ENCODE results near the gene MAX.

- TF ChIP-seq, protein P1, sequence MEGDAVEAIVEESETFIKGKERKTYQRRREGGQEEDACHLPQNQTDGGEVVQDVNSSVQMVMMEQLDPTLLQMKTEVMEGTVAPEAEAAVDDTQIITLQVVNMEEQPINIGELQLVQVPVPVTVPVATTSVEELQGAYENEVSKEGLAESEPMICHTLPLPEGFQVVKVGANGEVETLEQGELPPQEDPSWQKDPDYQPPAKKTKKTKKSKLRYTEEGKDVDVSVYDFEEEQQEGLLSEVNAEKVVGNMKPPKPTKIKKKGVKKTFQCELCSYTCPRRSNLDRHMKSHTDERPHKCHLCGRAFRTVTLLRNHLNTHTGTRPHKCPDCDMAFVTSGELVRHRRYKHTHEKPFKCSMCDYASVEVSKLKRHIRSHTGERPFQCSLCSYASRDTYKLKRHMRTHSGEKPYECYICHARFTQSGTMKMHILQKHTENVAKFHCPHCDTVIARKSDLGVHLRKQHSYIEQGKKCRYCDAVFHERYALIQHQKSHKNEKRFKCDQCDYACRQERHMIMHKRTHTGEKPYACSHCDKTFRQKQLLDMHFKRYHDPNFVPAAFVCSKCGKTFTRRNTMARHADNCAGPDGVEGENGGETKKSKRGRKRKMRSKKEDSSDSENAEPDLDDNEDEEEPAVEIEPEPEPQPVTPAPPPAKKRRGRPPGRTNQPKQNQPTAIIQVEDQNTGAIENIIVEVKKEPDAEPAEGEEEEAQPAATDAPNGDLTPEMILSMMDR (conservative IDR thresholded peaks at IDR 0.05 in 1 of 2, IDR thresholded peaks at IDR 0.05 in 1 of 2; ENCODE audit: low read depth in 1 of 2, low read length in 2 of 2) = no peak
- no peak for TF ChIP-seq EZH2 (IDR thresholded peaks at IDR 0.05; ENCODE audit: low read length, missing control alignments)
Measured at GRCh38 chr14:65072256-65072655, 30.1 kb downstream of the MAX start.

Data from fibroblast of lung (primary cell).